GM12864 (cell line): ENCODE data around the gene TSC1.
"Not testable (repeated sequence)": the region's sequence is repeated elsewhere in the genome, so short reads cannot be mapped to it uniquely, and the experiment has no call there.

Source experiments
- DNase-seq: peaks from one replicate; pipeline ENCODE4 v3.0.0-alpha.2; 2011; ENCODE audit warnings: low read depth
- H3K4me3 ChIP-seq: 2 replicates; pipeline ENCODE4 v1.5.1; 2011; ENCODE audit warnings: mild to moderate bottlenecking, low read depth, low read length, control low read depth
- CTCF ChIP-seq: IDR thresholded peaks from 2 replicates; pipeline ENCODE4 v1.5.1; 2011; ENCODE audit warnings: low read depth, mild to moderate bottlenecking, moderate library complexity, low read length, control low read depth, inconsistent platforms; ENCODE audit errors: missing control alignments

The TSC1 gene

GRCh38 chr9:132944294-132945185 lies at the start of gene TSC1:
Gene TSC1 (minus strand): TSS chr9:132944616. CDS start chr9:132928872, 15,744 bp downstream.
- peak within 1 kb of the TSS; percentile 67 for H3K4me3 ChIP-seq
- TF ChIP-seq CTCF = no peak
- peak; percentile 75 for DNase-seq

- no peak overlapping the region for H3K4me3 ChIP-seq
- DNase-seq = no peak
- TF ChIP-seq CTCF = no peak
Measured at GRCh38 chr9:132993511-132993939, 49.1 kb upstream of the TSC1 start.

- H3K4me3 ChIP-seq = no peak overlapping the region
- no peak for TF ChIP-seq CTCF
- no peak for DNase-seq
Measured at GRCh38 chr9:132991351-132992300, 47.2 kb upstream of the TSC1 start.

- DNase-seq = no peak
- no peak overlapping the region for H3K4me3 ChIP-seq
- TF ChIP-seq CTCF = no peak
Measured at GRCh38 chr9:132990781-132991180, 46.4 kb upstream of the TSC1 start.

GRCh38 chr9:132989998-132990557 lies 45.7 kb upstream of the TSC1 start:
- not testable (repeated sequence) for DNase-seq, H3K4me3 ChIP-seq

GRCh38 chr9:132989414-132989996 lies 45.1 kb upstream of the TSC1 start:
- no peak for TF ChIP-seq CTCF
- no peak for DNase-seq
- H3K4me3 ChIP-seq = no peak overlapping the region

- no peak overlapping the region for H3K4me3 ChIP-seq
- no peak for DNase-seq
- no peak for TF ChIP-seq CTCF
Measured at GRCh38 chr9:132989014-132989310, 44.5 kb upstream of the TSC1 start.
